HCT116 (cell line): ENCODE measurements around the gene RAD51D.

Experiments used
- CEBPB ChIP-seq: IDR thresholded peaks from 2 replicates; pipeline ENCODE4 v1.6.1; 2012; ENCODE audit warnings: low read depth
- POLR2A ChIP-seq: IDR thresholded peaks from 2 replicates; pipeline ENCODE4 v1.7.0; 2011; ENCODE audit warnings: borderline replicate concordance; ENCODE audit not compliant: insufficient read depth, insufficient read length; ENCODE audit errors: extremely low read depth
- POLR2AphosphoS5 ChIP-seq: IDR thresholded peaks from 2 replicates; pipeline ENCODE4 v1.6.1; 2011; ENCODE audit warnings: mild to moderate bottlenecking, low read depth, low read length, moderate library complexity
- YY1 ChIP-seq: IDR thresholded peaks from 2 replicates; pipeline ENCODE4 v1.6.1; 2011; ENCODE audit warnings: low read length, low read depth, moderate library complexity, mild to moderate bottlenecking; ENCODE audit not compliant: insufficient replicate concordance; ENCODE audit errors: extremely low read depth
- ZFX ChIP-seq: fragments of 450-650 bp; IDR thresholded peaks from 2 replicates; pipeline ENCODE4 v1.6.1; 2017
- TF ChIP-seq, protein P1 (sequence below), 3 experiments: fragments of 200-600 bp in 1 of 3; sonication (generic) in 1 of 3; IDR thresholded peaks in 2 of 3; conservative IDR thresholded peaks in 1 of 3; 2 replicates each; pipeline ENCODE4 v1.5.1; 2012 to 2017; ENCODE audit warnings: low read depth in 2 of 3, low read length in 2 of 3, antibody characterized with exemption in 1 of 3, borderline replicate concordance in 1 of 3, control low read depth in 1 of 3, mild to moderate bottlenecking in 1 of 3, mixed read lengths in 1 of 3, mixed run types in 1 of 3, moderate library complexity in 1 of 3; ENCODE audit not compliant: insufficient read depth in 1 of 3
- TF ChIP-seq, protein P2 (sequence below): IDR thresholded peaks from 2 replicates; pipeline ENCODE4 v1.6.1; 2012
- TF ChIP-seq, protein P3 (sequence below): IDR thresholded peaks from 2 replicates; pipeline ENCODE4 v1.6.1; 2012

DNA sequence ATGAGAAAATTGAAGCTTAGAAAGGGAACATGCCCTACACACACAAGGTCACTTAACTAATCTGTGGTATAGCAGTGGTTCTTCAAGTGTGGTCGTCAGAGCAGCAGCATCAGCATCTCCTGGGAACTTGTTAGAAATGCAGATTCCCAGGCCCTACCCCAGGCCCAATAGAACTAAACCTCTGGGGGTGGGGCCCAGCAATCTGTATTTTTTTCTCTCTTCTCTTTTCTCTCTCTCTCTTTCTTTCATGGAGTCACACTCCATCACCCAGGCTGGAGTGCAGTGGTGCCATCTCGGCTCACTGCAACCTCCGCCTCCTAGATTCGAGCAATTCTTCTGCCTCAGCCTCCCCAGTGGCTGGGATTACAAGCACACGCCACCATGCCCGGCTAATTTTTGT is 18.6 kb upstream of the RAD51D start:
- TF ChIP-seq YY1 (no peak), CEBPB (no peak), POLR2A (no peak), POLR2AphosphoS5 (no peak), ZFX (no peak)
- TF ChIP-seq, protein P1, sequence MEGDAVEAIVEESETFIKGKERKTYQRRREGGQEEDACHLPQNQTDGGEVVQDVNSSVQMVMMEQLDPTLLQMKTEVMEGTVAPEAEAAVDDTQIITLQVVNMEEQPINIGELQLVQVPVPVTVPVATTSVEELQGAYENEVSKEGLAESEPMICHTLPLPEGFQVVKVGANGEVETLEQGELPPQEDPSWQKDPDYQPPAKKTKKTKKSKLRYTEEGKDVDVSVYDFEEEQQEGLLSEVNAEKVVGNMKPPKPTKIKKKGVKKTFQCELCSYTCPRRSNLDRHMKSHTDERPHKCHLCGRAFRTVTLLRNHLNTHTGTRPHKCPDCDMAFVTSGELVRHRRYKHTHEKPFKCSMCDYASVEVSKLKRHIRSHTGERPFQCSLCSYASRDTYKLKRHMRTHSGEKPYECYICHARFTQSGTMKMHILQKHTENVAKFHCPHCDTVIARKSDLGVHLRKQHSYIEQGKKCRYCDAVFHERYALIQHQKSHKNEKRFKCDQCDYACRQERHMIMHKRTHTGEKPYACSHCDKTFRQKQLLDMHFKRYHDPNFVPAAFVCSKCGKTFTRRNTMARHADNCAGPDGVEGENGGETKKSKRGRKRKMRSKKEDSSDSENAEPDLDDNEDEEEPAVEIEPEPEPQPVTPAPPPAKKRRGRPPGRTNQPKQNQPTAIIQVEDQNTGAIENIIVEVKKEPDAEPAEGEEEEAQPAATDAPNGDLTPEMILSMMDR (IDR thresholded peaks at IDR 0.05 in 2 of 3, conservative IDR thresholded peaks at IDR 0.05 in 1 of 3; ENCODE audit: borderline replicate concordance in 1 of 3, insufficient read depth in 1 of 3, low read depth in 2 of 3, low read length in 2 of 3) = no peak
- TF ChIP-seq, protein P2, sequence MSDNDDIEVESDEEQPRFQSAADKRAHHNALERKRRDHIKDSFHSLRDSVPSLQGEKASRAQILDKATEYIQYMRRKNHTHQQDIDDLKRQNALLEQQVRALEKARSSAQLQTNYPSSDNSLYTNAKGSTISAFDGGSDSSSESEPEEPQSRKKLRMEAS = no peak
- TF ChIP-seq, protein P3, sequence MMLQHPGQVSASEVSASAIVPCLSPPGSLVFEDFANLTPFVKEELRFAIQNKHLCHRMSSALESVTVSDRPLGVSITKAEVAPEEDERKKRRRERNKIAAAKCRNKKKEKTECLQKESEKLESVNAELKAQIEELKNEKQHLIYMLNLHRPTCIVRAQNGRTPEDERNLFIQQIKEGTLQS = no peak
